ENCODE results near the gene SCN9A.
"Not testable (repeated sequence)": the region's sequence is repeated elsewhere in the genome, so short reads cannot be mapped to it uniquely, and the experiment has no call there.

SCN9A gene

GRCh38 chr2:166332106-166332505 lies 43.6 kb downstream of the SCN9A start:
- no peak for DNase-seq

DNA sequence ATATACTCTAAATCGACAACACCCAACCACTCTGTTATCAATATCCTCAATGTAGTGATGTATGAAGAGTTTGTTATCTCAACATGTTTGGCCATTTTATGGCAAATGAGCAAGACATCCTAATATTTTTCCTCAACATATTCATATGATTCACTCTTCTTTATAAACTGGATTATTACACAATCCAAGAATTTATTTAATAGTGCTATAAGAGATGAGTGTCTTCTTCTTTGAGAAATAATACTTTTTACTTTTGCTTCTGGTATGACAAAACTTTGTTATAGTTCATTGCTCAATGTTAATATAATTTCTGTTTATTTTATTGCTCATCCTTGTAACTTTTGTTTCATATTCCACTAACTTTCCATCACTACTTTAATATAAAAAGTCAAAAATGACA lies 44.3 kb downstream of the SCN9A start:
- DNase-seq, result no peak

GRCh38 chr2:166329465-166329864 lies 46.3 kb downstream of the SCN9A start:
- no peak for DNase-seq

- DNase-seq, result no peak
These were observed 47.6 kb downstream of the SCN9A start for GRCh38 chr2:166328147-166328546.

DNA sequence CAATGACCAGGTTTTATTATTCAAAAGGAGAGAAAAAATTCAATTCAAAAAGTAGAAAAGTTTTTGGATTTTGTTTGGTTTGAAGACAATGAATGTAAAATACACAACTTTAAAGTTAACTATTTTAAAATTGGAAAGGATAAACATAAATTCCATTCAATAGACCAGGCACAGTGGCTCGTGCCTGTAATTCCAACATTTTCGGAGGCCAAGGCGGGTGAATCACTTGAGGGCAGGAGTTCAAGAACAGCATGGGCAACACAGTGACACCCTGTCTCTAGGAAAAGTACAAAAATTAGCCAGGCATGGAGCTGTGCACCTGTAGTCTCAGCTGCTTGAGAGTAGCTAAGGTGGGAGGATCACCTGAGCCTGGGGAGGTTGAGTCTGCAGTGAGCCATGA lies 54.7 kb downstream of the SCN9A start:
- DNase-seq, result no peak

GRCh38 chr2:166314022-166314759 lies 61.6 kb downstream of the SCN9A start:
- no peak for DNase-seq

DNA sequence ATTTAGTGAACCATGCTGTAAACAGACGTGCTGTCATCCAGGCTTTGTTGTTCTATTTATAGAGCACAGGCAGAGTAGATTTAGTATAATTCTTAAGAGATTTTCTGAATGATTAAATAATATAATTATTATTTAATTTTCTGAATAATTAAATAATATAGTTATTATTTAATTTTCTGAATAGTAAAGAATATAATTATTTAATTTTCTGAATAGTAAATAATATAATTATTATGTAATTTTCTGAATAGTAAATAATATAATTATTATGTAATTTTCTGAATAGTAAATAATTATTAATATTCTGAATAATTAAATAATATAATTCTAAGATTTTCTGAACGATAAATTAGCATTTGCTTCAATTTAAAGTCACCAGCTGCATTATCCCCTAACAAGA lies 62.9 kb downstream of the SCN9A start:
- not testable (repeated sequence) for DNase-seq

- DNase-seq, result no peak
These were observed 68.4 kb downstream of the SCN9A start for GRCh38 chr2:166307326-166307725.

GRCh38 chr2:166304656-166305055 lies 71.1 kb downstream of the SCN9A start:
- DNase-seq, result no peak

- DNase-seq, result no peak
These were observed 73.7 kb downstream of the SCN9A start for GRCh38 chr2:166302036-166302435.

- no peak for DNase-seq
These were observed 77.8 kb downstream of the SCN9A start for GRCh38 chr2:166297951-166298350.

- no peak for DNase-seq
These were observed 81.8 kb downstream of the SCN9A start for GRCh38 chr2:166293984-166294383.

- DNase-seq, result no peak
These were observed 90.5 kb downstream of the SCN9A start for GRCh38 chr2:166285215-166285614.

DNA sequence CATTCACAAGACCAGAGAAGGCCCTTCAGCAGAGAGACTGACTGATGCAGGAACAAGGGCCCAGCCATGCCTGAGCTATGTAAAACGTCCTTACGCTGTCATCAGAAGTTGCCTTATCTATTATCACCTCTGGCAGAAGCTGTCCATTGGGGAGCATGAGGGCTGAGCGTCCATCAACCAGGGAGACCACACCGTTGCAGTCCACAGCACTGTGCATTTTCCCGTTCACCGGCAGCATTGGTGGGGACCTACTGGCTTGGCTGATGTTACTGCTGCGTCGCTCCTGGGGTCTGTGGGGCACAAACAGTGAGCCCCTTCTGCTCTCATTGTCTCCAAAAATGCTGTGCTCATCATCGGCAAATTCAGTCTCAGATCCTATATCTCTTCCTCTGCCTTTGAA lies 91.4 kb downstream of the SCN9A start:
- DNase-seq, result no peak

DNA sequence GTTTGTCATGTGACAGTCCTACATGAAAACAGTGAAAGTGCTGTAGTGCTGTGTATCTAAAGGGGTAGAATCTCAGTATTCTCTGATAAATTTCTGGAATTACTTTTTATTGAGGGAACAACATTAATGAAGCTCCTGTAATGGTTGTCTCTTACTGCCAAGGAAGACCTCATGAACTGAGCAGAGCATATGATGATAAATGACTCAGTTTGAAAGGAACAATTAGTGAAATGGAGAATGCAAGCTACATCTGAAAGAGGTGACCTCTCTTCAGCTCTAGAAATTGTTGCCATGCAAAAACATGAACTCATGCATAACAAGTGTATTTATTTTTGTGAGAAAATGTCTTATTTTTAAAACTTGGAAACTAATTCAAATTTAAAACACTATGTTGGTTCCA lies 93.6 kb downstream of the SCN9A start:
- DNase-seq, result no peak

DNA sequence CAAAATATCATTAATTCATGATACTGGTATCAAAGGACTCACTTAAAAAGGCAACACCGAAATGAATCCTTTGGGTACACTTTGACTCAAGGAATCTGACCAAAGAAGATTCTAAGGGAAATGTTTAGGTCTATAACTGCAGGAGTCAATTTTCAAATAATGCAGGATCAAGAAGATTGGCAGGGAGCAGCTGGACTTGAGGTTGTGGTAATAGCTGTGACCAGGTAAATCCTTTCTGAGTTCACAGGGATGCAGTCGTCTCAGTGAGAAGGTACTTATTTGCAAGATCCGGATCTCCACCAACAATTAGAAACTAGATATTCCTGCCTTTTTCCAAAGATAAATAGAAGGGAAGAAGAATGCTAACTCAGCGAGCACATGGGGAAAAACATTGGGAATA lies 96.9 kb downstream of the SCN9A start:
- no peak for DNase-seq

DNA sequence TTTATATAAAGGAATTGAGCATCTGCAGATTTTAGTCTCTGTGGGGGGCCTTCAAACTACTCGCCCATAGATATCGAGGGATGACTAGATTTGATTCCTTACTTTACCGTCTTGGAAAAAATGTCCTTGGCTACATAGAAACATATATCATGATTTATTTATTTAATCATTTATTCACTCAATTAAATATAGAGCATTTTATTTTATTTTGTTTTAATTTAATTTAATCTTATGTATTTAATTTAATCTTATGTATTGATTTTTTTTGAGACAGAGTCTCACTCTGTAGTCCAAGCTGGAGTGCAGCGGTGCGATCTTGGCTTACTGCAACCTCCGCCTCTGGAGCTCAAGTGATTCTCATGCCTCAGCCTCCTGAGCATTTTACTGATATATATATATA lies 105.4 kb downstream of the SCN9A start:
- no peak for DNase-seq

GRCh38 chr2:166269322-166269721 lies 106.4 kb downstream of the SCN9A start:
- DNase-seq, result no peak

- no peak for DNase-seq
These were observed 117.9 kb downstream of the SCN9A start for GRCh38 chr2:166257859-166258258.

DNA sequence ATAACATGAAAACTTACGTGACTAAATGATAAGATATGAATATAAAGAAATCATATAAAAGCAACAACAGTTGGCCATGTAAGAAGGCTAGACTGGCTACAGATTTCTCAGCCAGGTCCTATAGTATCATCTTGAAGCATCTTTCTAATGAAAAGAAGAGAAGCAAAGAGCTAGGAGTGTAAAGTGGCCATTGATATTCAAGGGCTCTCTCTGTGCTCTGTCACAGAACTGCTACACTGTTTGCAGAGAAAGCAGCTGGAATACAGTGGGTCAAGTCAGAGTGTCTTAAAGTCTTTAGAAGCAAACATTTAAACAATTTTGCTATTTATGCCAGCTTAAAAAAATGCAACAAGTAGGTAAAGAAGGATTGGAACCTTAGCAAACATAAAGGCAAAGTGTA lies 118.8 kb downstream of the SCN9A start:
- DNase-seq, result no peak

DNA sequence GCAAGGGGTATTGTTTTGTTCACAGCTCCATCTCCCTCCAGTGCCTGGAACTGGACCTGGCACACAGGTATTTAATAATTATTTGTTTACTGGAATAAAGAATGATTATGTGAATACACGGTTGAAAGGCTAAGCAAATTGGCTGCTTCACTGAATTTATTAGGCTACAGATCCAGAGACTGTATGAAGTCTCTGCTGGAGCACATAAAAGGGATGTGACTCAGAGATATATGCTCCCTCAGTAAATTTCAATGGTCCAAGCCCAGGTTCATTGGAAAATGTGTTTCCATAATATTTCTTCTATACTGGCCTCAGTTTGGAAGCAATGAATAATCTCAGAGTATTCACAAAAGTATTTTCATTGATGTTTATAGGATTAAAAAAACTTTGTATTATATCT lies 126.4 kb downstream of the SCN9A start:
- DNase-seq, result no peak

- DNase-seq, result no peak
These were observed 128.8 kb downstream of the SCN9A start for GRCh38 chr2:166246901-166247300.

DNA sequence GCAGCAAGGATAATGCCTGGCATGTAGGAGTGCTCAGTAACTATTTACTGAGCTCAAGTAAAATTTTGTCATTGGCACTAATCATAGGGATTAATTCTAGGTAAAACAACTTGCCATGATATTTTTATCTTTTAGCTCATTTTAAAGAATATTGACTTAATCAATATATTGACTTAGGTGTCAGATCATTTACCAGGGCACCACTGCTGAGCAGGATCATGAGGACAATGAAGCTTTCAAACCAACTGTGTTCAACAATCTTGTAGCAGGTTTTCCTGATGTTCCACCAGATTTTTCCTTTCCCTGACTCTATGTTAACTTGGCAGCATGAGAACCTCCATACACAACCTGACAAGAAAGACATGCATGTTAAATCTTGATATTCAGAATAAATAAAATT lies 133.4 kb downstream of the SCN9A start:
- DNase-seq, result no peak

DNA sequence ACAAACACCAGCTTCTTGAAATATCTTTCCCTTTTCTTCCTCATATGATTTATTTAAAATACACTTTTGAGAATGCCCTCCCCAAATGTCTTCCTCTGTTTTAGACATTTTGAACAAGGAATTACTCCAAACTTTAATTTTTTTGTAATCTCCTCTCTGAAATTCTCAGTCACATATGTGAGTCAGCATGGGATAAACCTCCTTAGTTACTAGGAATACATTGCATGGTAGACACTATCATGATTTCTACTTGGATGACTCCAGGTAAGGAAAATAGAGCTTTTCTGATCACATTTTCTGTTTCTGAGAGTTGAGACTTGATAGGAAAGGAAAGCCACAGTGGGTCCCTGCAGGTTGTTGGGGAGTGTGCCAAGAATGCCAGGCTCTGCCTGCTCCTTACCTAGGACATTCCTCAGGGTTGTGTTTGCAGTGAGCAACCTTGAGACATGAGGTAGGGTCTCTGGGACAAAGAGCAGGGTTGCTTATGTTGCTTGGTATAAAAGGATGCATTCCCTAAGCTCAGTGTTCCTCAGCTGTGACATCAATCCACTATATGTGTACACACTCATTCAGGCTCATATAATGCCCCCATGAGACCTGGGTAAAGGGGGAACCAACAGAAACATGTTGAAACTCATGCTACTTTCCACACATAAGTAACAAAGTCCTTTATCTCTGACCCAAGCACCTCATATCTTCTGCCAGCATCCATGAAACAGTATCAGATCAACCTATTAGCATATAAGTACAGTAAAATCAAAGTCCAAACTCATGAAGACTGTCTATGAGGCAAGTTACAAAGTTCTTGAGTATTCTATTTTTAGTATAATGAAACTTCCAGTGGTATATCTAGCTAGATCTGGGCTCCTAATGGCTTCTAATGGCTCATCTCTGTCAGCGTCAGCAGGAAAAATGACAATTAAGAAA lies 135.1 kb downstream of the SCN9A start:
- no peak for DNase-seq
